Measurements from ENCODE around the gene KRTAP5-5.
"Not testable (repeated sequence)": the region's sequence is repeated elsewhere in the genome, so short reads cannot be mapped to it uniquely, and the experiment has no call there.

Gene KRTAP5-5

DNA sequence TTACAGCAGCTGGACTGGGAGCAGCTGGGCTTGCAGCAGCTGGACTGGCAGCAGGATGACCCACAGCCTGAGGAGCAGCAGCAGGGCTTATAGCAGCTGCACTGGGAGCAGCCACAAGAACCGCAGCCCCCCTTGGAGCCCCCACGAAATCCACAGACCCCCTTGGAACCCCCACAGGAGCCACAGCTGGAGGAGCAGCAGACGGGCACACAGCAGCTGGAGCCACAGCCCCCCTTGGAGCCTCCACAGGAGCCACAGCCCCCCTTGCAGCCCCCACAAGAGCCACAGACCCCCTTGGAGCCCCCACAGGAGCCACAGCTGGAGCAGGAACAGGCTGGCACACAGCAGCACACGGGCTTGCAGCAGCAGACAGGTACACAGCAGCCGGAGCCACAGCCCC is 21.7 kb upstream of the KRTAP5-5 start:
- DNase-seq = not testable (repeated sequence)

DNA sequence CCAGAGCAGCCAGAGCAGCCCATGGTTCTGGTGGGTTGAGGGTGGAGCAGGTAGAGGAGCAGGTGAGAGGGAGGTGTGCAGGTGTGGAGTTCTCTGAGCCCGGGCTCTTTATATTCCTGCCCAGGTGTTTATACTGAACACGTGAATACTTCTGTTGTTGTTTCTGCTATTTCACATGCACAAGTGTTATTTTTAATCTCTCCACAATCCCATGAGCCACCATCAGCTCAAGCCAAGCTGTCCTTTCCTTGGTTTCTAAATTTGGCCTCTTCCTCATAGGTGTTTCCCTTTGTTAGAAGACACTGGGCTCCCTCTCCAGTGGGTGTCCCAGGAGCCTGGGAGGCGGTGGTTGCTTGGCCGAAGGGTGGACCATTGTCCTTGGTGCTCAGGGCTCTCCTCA is 21.2 kb upstream of the KRTAP5-5 start, which contains the start of gene KRTAP5-3:
TSS of gene KRTAP5-3 (minus strand) at position 101 of the 400 bp plus-strand sequence. CDS start at position 23, 78 bp downstream.
- DNase-seq = no peak

DNA sequence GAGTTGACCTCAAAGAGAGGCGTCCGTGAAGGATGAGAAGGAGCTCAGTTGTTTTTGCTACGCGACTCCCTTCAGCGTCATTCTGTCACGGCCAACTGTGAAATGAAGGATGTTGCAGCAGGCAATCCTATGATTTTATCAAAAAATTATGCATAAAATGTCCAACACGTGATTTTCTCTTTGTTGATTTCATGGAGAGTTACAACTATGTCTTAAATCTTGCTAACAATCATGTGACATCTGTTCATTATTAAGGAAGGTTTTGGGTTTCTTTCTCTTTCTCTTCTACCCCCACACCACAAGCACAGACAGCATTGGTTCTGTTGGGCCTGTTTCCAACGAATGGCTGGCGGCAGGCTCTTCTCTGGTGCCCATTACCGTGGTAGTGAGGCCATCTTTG is 11.3 kb upstream of the KRTAP5-5 start:
- no peak for DNase-seq

DNA sequence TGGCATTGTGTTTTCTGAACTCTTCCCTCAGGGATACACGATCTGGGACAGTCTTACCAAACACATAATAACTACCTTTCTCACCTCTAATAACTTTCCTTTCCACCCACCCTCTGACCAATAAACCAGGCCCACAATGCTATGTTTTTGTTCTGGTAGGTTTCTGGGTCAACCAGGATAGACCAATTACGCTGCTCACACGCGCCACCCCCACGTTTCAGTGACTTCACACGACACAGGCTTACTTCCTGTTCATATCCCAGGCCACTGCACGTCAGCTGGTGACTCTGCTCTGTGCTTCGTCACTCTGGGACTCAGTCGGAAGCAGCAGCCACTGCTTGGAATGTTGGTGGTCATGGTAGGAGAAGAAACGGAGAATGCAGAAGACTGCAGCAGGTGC is 10.1 kb upstream of the KRTAP5-5 start:
- DNase-seq = no peak

DNA sequence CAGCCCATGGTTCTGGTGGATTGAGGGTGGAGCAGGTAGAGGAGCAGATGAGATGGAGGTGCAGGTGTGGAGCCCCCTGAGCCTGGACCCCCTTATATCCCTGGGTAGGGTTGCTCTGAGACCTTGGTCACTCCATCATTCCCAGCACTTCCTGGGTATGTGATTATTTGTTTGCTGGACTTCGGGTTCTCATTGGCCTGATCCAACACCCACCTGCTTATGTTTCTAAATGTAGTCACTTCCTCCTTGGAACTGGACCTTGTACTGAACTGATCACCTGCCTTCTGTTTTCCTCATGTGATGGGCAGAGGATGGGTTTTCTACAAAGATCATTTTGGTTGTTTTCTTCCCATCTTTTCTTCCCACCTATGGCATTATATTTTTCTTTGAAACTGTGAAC is 7.5 kb upstream of the KRTAP5-5 start, which contains the start of gene KRTAP5-4:
TSS of gene KRTAP5-4 (minus strand) at position 53 of the 400 bp plus-strand sequence. CDS start at position 8, 45 bp downstream.
- no peak for DNase-seq

DNA sequence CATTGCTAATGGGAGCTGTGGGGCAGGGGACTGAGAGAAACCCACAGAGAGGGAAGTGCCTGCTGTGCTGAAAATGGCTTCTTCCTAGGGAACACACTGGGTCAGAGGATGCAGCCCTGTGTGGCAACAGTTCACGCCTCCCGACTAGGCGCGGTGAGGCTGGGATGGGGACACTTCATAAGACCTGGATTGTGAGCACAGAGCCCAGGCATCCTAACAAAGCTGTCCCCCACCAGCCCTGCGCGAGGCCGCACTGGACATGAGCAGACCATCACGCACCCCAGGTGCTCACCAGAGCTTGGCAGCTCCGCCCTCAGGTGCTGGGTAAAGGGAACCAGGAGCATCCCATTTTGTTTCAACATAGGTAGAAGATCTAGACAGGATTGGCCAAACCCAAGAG is 5.9 kb upstream of the KRTAP5-5 start:
- DNase-seq = no peak

DNA sequence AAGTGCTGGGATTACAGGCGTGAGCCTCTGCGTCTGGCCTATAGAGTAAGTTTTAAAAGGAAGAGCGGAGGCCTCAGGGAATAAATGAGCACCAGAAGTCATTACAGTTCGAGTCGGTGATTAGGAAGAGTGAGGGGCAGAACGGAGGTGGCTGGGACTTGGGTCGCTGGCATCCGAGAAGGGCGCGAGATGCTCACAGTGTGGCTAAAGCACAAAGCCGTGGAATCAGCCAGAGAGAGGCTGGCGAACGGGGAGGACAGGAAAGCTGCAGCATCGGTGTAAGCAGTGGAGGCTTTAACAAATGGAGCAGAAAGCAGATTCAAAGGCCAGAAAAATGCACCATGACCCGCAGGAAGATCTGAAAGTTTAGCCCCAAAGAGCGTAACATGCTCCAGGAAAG is 5.0 kb upstream of the KRTAP5-5 start:
- no peak for DNase-seq

DNA sequence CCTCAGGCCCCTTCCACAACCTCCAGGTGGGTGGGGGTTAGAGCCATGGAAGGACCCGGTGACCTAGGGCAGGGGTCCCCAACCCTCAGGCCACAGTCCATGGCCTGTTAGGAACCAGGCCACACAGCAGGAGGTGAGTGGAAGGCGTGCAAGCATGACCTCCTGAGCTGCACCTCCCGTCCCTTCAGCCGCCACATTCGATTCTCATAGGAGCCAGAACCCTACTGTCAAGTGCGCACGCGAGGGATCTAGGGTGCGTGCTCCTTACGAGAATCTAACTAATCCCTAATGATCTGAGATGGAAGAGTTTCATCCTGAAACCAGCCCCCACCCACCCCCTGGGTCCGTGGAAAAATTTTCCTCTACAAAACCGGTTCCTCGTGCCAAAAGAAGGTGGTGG is 4.0 kb upstream of the KRTAP5-5 start:
- DNase-seq = no peak

DNA sequence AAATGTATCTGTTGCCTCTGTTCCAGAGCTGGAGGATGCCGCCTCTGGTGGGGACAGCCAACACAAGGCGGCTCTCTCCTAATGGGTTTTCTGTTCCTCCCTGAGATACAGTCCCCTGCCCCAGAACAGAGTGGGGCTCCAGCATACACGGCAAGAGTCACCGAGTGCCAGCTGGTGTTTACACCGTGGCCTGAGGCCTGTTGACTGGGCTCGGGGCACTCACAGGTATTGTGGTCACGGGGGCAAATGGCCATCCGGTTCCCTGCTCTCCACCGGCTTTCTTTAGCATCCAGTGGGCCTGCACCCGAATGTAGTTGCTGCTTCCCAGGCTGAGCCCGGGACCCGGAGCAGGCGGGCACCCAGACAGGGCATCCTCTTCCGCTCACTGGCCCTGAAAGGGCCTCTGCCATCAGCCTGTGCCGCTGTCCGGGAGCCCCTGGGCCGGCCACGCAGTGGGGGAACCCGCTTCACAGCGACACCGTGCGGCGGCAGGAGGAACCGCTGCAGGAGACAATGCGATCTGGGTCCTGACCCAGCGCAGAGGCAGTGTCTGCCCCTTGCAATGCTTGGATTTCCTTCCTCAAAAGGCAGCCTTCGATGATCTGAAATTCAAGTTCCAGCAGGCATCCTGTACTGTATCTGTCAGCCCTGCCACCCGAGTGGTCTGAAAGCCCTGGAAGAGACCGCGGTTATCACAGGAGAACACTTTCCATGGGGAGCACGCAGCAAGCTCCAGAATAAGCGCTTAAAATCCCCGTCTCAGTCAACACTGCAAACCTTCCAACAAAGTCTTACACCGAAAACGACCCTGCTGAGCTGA is 859 bp upstream of the KRTAP5-5 start:
- peak; percentile 62 for DNase-seq

DNA sequence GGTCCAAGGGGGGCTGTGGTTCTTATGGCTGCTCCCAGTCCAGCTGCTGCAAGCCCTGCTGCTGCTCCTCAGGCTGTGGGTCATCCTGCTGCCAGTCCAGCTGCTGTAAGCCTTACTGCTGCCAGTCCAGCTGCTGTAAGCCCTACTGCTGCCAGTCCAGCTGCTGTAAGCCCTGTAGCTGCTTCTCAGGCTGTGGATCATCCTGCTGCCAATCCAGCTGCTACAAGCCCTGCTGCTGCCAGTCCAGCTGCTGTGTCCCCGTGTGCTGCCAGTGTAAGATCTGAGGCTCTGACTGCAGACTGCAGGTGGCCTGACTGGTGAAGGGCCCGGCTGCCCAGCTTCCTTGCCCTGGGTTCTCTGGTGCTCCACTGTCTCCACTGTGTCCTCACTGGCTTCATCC is 696 bp downstream of the KRTAP5-5 start:
- DNase-seq = peak; percentile 38

DNA sequence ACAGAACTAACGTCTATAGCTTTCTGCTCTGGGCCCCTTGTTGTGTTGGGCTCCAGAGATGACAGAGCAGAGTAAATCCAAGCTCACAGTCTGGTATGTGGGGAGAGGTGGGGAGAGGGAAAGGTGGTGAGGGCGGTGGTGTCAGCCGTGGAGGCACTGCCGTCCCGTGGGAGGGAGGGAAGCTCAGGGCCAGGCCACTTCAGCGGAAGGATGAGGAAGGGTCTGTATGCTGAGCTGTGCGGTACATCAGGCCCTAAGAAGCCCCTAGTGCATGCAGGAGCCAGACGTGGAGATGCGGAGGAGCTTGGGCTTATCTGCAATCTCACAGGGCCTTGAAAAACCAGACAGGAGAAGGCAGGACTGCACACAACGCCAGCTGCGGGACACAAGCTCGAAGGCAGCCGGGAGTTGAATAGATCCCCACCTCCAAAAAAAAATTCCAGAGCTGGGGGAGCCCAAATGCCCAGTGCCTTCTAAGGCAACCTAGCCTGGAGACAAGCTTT is 1.5 kb downstream of the KRTAP5-5 start:
- no peak for DNase-seq

DNA sequence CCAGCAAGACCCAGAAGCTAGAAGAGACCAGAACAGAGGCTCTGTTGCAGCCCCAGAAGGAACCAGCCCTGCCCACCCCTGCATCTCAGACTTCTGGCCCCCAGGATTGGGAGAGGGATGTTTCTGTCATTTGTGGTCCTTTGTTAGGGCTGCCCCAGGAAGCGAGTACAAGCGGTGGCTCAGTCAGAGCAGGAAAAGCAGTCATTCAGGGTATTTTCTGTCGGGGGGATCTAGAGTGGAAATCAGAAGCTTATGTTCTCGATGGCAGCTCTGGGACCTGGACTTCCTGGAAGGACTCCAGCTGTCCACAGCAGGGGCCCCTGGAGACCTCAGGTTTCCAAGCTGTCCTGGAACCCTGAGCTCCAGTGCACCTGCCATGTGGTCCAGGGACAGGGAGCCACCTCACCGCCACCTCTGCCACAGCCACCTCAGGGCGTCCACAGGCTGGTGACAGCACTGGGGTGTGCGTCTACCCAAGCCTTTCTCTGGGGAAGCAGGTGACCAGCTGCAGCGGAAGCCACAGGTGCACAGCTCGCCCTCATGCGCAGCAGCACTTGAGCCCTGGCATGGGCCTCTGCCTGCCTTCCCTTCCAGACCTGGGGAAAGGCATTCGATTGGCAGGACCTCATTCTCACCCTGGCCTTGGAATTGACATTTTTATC is 2.6 kb downstream of the KRTAP5-5 start:
- peak; percentile 69 for DNase-seq

DNA sequence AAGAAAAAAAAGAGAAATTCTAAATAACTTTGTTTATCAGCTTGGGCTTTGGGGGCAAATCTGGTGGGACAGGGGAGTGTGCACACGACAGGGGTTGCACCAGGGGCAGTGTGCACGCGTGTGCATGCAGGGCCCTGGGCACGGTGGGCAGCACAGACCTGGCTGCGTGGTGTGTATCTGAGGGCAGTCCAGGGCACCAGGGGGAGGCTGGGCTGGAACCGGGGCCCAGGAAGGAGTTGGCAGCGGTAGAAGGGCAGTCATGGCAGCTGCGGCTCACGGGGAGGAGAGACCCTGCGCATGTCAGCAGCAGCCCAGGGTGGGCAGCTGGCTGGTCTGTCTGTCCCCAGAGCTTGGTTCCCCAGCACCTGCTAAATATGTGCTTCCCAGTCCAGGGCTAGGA is 4.3 kb downstream of the KRTAP5-5 start:
- no peak for DNase-seq

DNA sequence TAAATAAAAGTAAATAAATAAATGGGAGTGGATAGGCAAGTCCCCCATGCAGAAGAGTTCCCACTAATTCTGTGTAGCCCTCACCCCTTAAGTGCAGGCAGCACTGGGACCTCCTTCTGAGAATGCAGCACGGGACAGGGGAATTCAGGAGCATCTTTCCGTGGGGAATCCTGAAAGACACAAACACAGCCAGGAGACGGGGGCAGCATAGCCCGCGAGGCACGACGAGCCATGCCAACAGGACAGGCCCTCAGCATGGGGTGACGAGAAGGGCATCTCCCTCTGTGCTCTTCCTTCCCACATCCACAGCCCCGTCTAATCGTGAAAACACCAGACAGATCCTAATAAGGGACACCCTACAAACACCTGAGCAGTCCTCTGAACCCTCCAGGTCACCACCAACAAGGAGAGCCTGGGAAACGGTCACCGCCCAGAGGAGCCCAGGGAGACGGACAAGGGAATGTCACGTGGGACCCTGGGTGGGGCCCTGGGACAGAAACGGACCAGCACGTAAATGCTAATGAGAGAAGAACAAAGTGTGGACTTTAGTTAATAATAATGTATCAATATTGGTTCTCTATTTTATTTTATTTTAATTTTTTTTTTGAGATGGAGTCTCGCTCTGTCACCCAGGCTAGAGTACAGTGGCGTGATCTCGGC is 6.8 kb downstream of the KRTAP5-5 start:
- no peak for DNase-seq

DNA sequence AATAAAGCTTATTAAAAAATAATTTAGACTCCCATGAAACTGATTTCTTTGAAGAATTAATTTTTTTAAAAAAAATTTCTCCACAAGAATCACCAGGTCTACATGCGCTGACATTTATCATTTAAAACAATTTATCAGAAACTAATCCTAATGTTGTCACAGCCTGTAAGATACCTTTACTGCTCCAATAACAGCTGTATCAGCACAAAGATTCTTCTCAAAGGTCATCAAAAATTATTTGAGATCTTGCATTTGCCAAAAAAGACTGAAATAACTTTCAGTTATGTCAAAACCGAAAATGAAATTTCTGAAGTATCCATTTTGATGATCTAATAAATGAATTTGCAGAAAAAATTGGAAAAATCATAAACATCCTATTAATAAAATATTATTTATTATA is 8.1 kb downstream of the KRTAP5-5 start:
- peak; percentile 43 for DNase-seq

DNA sequence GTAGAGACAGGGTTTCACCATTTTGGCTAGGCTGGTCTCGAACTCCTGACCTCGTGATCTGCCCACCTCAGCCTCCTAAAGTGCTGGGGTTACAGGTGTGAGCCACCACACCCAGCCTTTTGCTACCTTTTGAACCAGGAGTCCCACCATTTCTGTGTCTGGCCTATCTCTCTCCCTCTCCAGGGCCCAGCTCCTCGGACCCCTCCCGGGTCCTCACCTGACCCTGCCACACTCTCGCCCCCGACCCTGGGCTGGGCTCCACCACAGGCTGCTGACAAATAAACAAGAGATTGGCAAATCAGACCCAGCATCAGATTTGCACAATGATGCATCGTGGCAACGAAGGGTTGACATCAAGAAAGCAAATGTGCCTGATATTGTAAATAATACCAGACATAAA is 8.8 kb downstream of the KRTAP5-5 start:
- DNase-seq = no peak

DNA sequence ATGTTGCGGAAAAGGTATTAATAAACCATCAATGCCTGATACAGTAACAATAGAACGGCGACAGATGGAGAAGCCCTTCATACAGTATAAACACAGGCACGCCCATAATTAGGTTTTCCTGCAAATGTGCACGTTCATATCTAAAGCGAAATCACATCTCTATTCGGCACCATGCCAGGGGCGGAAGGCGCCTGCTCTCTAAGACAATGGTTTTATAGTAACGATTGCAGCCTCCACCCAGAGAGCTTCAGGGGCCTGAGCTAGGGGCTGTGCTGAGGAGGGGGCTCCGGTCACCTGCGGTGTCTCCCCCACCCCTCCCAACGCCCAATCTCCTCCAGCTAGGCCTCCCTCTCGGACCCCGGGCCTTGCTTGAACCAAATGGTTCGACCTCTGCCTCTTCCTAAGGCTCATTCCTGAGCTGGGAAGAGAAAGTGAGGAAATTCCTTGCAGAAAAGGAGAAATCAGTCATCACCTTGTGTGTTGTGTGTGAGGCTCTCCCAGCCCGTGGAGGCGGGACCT is 9.6 kb downstream of the KRTAP5-5 start:
- no peak for DNase-seq

DNA sequence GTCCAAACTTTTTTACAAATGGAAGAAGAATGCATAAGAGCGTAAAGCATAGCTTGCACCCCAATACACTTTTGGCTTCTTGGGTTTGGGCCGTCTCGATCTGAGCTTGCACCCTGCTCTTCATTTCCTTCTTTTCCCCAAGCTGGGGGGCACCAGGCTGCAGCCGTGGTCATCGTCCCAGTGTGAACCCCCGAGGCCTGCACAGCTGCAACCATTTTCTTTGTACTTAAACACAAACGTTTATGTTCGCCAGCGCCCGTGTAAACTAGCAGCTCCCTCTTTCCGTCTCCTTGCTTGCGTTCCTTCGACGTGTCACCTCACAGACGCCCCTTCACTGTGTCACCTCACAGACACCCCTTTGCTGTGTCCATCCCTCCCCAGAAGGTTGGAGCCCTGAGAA is 10.1 kb downstream of the KRTAP5-5 start:
- DNase-seq = no peak

DNA sequence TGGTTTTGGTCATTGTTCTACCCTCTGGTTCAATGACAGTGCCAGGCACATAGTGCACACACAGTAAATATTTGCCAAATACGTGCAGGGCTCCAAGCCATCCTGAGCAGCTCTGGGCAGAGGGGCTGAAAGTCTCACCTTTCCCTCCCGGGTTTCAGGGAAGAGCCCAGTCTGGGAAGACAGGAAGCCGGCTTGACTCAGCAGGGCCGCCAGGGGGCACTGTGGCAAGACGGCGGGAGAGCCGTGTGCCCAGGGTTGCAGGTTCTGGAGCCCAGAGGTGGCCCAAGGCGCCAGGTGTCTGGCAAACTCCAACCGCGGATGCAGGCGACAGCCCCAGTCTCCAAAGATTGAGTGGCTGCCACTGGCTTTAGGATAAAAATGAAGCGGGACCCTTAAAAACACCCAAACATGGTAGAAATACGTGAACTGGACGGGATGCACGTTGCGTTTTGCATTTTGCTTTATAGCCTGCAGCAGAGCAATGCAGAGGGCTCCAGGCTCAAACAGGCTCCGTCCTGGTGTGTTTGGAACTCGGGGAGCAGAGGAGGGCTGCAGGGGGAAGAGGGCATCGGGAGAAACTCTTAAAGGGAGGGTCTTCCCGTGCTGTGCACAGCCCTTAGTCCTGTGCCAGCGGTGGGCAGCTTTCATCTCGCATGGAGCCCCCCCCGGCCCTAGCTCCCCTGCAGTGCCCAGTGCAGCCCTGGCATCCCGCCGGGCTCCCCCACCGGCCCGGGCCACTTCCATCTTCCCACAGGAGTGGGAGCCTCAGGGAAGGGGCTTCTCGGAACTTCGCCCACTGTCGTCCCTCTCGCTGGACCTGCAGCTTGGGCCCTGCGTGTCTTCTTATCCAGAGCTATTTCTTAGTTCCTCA is 10.7 kb downstream of the KRTAP5-5 start:
- DNase-seq = peak; percentile 31

DNA sequence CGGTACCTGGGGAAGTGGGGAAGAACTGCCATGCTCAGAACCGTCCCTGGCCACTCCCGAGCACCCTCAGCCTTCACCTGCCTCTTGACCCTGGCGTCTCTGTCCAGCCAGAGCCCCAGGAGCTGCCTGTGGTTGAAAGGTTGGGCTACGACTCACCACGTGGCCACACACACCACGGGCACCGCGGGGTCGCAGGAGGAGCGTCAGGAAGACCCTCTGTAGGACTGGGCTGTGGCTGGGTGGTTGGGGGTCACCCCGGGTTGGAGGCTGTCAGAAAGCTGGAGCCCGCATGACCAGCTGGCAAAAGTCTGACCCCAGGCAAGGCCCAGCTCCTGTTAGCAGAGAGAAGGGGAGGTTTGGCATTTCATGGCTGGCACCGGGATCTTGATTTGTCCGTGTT is 11.5 kb downstream of the KRTAP5-5 start:
- DNase-seq = no peak

DNA sequence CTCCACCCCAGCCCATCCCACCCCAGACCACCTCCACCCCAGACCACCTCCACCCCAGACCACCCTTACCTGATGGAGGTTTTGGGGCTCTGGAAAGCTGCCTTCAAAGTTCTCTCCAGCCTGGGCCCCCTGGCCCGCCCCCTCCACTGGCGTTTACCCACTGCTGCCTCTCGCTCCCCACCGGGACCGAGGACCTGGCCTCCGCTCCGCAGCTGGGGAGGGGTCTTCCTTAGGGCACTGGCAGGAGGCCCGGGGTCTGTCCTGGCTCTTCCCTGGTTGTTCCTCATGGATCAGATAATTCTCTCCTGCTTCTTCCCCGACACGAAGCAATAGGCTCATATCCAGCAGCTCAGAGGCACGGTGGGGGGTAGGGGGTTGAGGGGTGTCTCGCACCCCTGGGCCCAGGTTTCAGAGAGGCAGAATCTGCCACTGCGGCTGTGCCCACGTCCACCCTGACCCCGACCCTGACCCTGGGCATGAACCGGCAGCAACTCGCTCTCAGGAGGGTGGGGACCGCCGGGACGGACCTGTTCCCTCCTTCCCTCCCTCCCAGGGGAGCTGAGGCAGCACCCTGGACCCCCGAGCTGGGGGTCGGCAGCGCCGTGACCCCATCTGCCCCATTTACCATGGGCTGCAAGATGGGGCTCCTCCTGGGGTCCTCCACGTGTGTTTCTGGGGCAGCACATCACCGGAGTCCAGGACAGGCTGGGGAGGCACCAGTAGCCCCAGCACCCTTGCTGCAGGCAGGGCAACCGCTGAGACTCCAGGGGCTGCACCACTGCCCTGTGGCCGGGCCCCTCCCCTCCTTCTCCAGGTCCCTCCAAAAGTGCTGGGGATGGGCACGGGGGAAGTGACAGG is 12.9 kb downstream of the KRTAP5-5 start:
- no peak for DNase-seq
